Measurements from ENCODE around the gene BATF.

GRCh38 chr14:75518625-75519024 is 3.6 kb upstream of the BATF start:
- peak in 1 of 7 experiments; percentile 15 for TF ChIP-seq CTCF (IDR thresholded peaks at IDR 0.05)
- no peak for TF ChIP-seq POLR2A (IDR thresholded peaks at IDR 0.05)
